HepG2 (cell line): ENCODE results near the gene SPAG9. TPM values are rescaled to one million over a fixed set of nuclear protein-coding genes. Genes with fewer than 3 reads are reported as not detected.

ENCODE experiments used
- CEBPZ ChIP-seq: IDR thresholded peaks from 2 replicates; pipeline ENCODE4 v1.6.1; 2012; ENCODE audit warnings: low read length, improper control_type of control experiment
- CREB3 ChIP-seq: sonication (generic); formaldehyde crosslinking; IDR thresholded peaks from 2 replicates; pipeline ENCODE4 v1.5.0; 2020; ENCODE audit warnings: missing genetic modification reagents
- ESRRA ChIP-seq: sonication (generic); formaldehyde crosslinking; IDR thresholded peaks from 2 replicates; pipeline ENCODE4 v1.5.1; 2020; ENCODE audit warnings: mild to moderate bottlenecking, low read depth, missing genetic modification reagents
- FOXC1 ChIP-seq: sonication (generic); formaldehyde crosslinking; IDR thresholded peaks from 2 replicates; pipeline ENCODE4 v1.8.0; 2022; ENCODE audit warnings: mild to moderate bottlenecking, missing genetic modification reagents, borderline replicate concordance
- PATZ1 ChIP-seq: sonication (generic); formaldehyde crosslinking; IDR thresholded peaks from 2 replicates; pipeline ENCODE4 v1.4.0; 2020; ENCODE audit warnings: missing genetic modification reagents
- STAT6 ChIP-seq: sonication (generic); formaldehyde crosslinking; IDR thresholded peaks from 2 replicates; pipeline ENCODE4 v1.4.0; 2020; ENCODE audit warnings: missing genetic modification reagents, mild to moderate bottlenecking, borderline replicate concordance
- TCF12 ChIP-seq, 2 experiments: fragments of 450-650 bp in 1 of 2; sonication (generic) in 1 of 2; formaldehyde crosslinking in 1 of 2; IDR thresholded peaks; 2 replicates each; pipeline versions ENCODE4 v1.6.1 to v1.8.0; 2017 to 2022; ENCODE audit warnings: antibody characterized with exemption in 1 of 2, mild to moderate bottlenecking in 1 of 2, missing genetic modification reagents in 1 of 2, moderate library complexity in 1 of 2
- TSC22D2 ChIP-seq: sonication (generic); formaldehyde crosslinking; IDR thresholded peaks from 2 replicates; pipeline ENCODE4 v1.5.1; 2020; ENCODE audit warnings: missing genetic modification reagents, mild to moderate bottlenecking, borderline replicate concordance
- ZFP82 ChIP-seq: sonication (generic); formaldehyde crosslinking; IDR thresholded peaks from 2 replicates; pipeline ENCODE4 v1.5.1; 2020; ENCODE audit warnings: mild to moderate bottlenecking, missing genetic modification reagents, borderline replicate concordance
- ZNF18 ChIP-seq: sonication (generic); formaldehyde crosslinking; IDR thresholded peaks from 2 replicates; pipeline ENCODE4 v1.8.0; 2022; ENCODE audit warnings: mild to moderate bottlenecking, missing genetic modification reagents; ENCODE audit not compliant: insufficient replicate concordance
- ZNF557 ChIP-seq: sonication (generic); formaldehyde crosslinking; IDR thresholded peaks from 2 replicates; pipeline ENCODE4 v1.4.0; 2020; ENCODE audit warnings: missing genetic modification reagents
- ZSCAN29 ChIP-seq: sonication (generic); formaldehyde crosslinking; conservative IDR thresholded peaks from 2 replicates; pipeline ENCODE4 v1.4.0; 2020; ENCODE audit warnings: mild to moderate bottlenecking, missing genetic modification reagents
- ZSCAN5A ChIP-seq: sonication (generic); formaldehyde crosslinking; IDR thresholded peaks from 2 replicates; pipeline ENCODE4 v1.8.0; 2022; ENCODE audit warnings: mild to moderate bottlenecking, missing genetic modification reagents, borderline replicate concordance
- polyA plus RNA-seq, 8 experiments: library from polyadenylated mRNA; depleted of rRNA in 3 of 8; stranded (reverse) in 7 of 8; unstranded in 1 of 8; fragments of >200 nt; fragmentation: Illumina TruSeq in 4 of 8; extraction: Trizol in 4 of 8; gene quantifications; 2 replicates each; pipeline versions ENCODE4 v1.2.1 to v1.2.3, GENCODE V29; 2011 to 2016; ENCODE audit warnings: low read depth in 4 of 8, missing spikeins in 1 of 8, mixed read lengths in 1 of 8; ENCODE audit not compliant: insufficient read depth in 1 of 8
- total RNA-seq, 5 experiments: library from RNA; depleted of rRNA; stranded (reverse); fragments of >200 nt; fragmentation: Illumina TruSeq; extraction: Trizol; gene quantifications; 2 replicates each; pipeline ENCODE4 v1.2.3, GENCODE V29; 2016; ENCODE audit warnings: low read depth in 1 of 5

SPAG9 gene
- total and polyA plus RNA-seq, 2 of the 13 experiments (the other 11 are each of a cell fraction or from before 2014, with no cell fraction given), result 43.2 to 78.6 TPM

GRCh38 chr17:51119415-51120356 lies 982 bp downstream of the SPAG9 start (continued):
- TF ChIP-seq CREB3 (CRISPR knock-in tag), result no peak
- no peak for TF ChIP-seq TSC22D2 (CRISPR knock-in tag)
- TF ChIP-seq ZNF18 (CRISPR knock-in tag), result peak; percentile 25
- no peak for TF ChIP-seq ZSCAN5A
- TF ChIP-seq TCF12 (IDR thresholded peaks at IDR 0.05), result no peak
- 0 out of 2 replicates have a peak, but pooled peaks have one; percentile 33 for TF ChIP-seq TCF12 (CRISPR knock-in tag; IDR thresholded peaks at IDR 0.05)
- no peak for TF ChIP-seq ZNF557 (CRISPR knock-in tag)
- TF ChIP-seq FOXC1 (CRISPR knock-in tag), result no peak
- 0 out of 2 replicates have a peak, but pooled peaks have one; percentile 37 for TF ChIP-seq ZSCAN29 (CRISPR knock-in tag)
- no peak for TF ChIP-seq STAT6 (CRISPR knock-in tag)
- TF ChIP-seq PATZ1 (CRISPR knock-in tag), result peak; percentile 61
- TF ChIP-seq ESRRA, result 0 out of 2 replicates have a peak, but pooled peaks have one; percentile 18
- no peak for TF ChIP-seq ZFP82 (CRISPR knock-in tag)
- TF ChIP-seq CEBPZ, result no peak
